WERI-Rb-1 (cell line): Measurements from ENCODE around the gene RPLP2.

ENCODE experiments used
- DNase-seq: peaks from one replicate; pipeline ENCODE4 v3.0.0-alpha.2; 2020
- H3K27ac ChIP-seq: fragments of 250-450 bp; sonication (Bioruptor Pico); 2 replicates; pipeline ENCODE4 v1.5.1; 2020; ENCODE audit warnings: mild to moderate bottlenecking, moderate library complexity
- H3K27me3 ChIP-seq: fragments of 250-450 bp; sonication (Bioruptor Pico); 2 replicates; pipeline ENCODE4 v1.5.1; 2021; ENCODE audit warnings: mild to moderate bottlenecking, low read depth, moderate library complexity; ENCODE audit not compliant: insufficient read depth, severe bottlenecking
- H3K36me3 ChIP-seq: fragments of 250-450 bp; sonication (Bioruptor Pico); 2 replicates; pipeline ENCODE4 v1.5.1; 2020; ENCODE audit warnings: mild to moderate bottlenecking, moderate library complexity
- H3K4me3 ChIP-seq: 2 replicates; pipeline ENCODE4 v1.5.1; 2011; ENCODE audit warnings: low read depth, mild to moderate bottlenecking, control low read depth, low read length
- H3K9me3 ChIP-seq: fragments of 250-450 bp; sonication (Bioruptor Pico); 2 replicates; pipeline ENCODE4 v1.5.1; 2021; ENCODE audit warnings: mild to moderate bottlenecking, moderate library complexity; ENCODE audit not compliant: severe bottlenecking
- CTCF ChIP-seq: IDR thresholded peaks from 2 replicates; pipeline ENCODE4 v1.5.1; 2011; ENCODE audit warnings: low read depth, mild to moderate bottlenecking, control low read depth, inconsistent platforms, low read length

Gene RPLP2

GRCh38 chr11:782264-783174 lies 27.2 kb upstream of the RPLP2 start:
- DNase-seq = no peak
- no peak for TF ChIP-seq CTCF
- peak overlapping the region; percentile 44; the same call in 1 of the 2 replicates for H3K27ac ChIP-seq

GRCh38 chr11:783581-784015 lies 26.2 kb upstream of the RPLP2 start:
- Histone ChIP-seq H3K27me3 (no peaks in the 10 kb centered on the region), H3K4me3 (no peak overlapping the region), H3K36me3 (peaks cover 5% of the 10 kb centered on the region), H3K9me3 (no peaks in the 10 kb centered on the region), H3K27ac (peak overlapping the region; percentile 44)
- TF ChIP-seq CTCF = peak; percentile 98
- peak; percentile 95 for DNase-seq

More at GRCh38 chr11:782264-783174, 27.2 kb upstream of the RPLP2 start:
- Histone ChIP-seq H3K4me3 (no peak overlapping the region), H3K9me3 (no peaks in the 10 kb centered on the region), H3K36me3 (peaks cover 5% of the 10 kb centered on the region), H3K27me3 (no peaks in the 10 kb centered on the region)

GRCh38 chr11:786235-787083 lies 23.3 kb upstream of the RPLP2 start:
- no peaks in the 10 kb centered on the region for H3K9me3 ChIP-seq
- H3K27ac ChIP-seq = peak overlapping the region; percentile 59
- peaks cover 10% of the 10 kb centered on the region for H3K36me3 ChIP-seq
- no peaks in the 10 kb centered on the region for H3K27me3 ChIP-seq
- DNase-seq = peak; percentile 68
- no peak overlapping the region for H3K4me3 ChIP-seq
- TF ChIP-seq CTCF = no peak

- Histone ChIP-seq H3K36me3 (peaks cover 17% of the 10 kb centered on the region), H3K9me3 (no peaks in the 10 kb centered on the region), H3K27me3 (no peaks in the 10 kb centered on the region), H3K27ac (peak overlapping the region; percentile 59), H3K4me3 (no peak overlapping the region)
- no peak for DNase-seq
- TF ChIP-seq CTCF = no peak
These were observed 22.6 kb upstream of the RPLP2 start for GRCh38 chr11:787084-787675.

GRCh38 chr11:788009-788640 lies 21.6 kb upstream of the RPLP2 start:
- Histone ChIP-seq H3K4me3 (no peak overlapping the region), H3K9me3 (no peaks in the 10 kb centered on the region), H3K27me3 (no peaks in the 10 kb centered on the region), H3K36me3 (peaks cover 24% of the 10 kb centered on the region), H3K27ac (no peak overlapping the region)
- no peak for TF ChIP-seq CTCF
- no peak for DNase-seq
